ENCODE results near the gene WDR27.

Gene WDR27

DNA sequence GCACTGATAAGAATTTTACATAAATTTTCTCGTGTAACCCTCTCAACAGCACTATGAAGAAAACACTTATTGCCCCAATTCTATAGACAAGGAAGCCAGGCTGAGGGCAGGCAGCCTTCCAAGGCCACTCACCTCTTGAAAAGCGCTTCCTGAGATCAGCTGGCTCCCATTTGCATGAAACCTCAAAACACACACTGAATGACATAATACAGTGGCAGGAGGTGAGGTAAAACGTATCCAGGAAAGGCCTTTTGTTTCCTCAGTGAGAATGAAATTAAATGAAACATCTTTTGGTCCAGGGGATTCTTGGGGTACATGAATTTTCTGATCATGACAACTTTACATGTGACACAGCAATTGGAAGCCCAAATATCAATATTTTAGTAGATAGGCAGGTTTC lies 112.5 kb downstream of the WDR27 start:
- no peak overlapping the region for H3K4me3 ChIP-seq (replicated peaks in 1 of 2; ENCODE audit: low read depth in 2 of 2, low read length in 2 of 2)
- TF ChIP-seq CTCF (IDR thresholded peaks at IDR 0.05; ENCODE audit: low read depth, low read length) = no peak
- DNase-seq (ENCODE audit: low read depth in 2 of 2) = peak; percentile 15 to 19

- no peak for DNase-seq (ENCODE audit: low read depth in 2 of 2)
- TF ChIP-seq CTCF (IDR thresholded peaks at IDR 0.05; ENCODE audit: low read depth, low read length) = no peak
- no peak overlapping the region for H3K4me3 ChIP-seq (replicated peaks in 1 of 2; ENCODE audit: low read depth in 2 of 2, low read length in 2 of 2)
Observed at GRCh38 chr6:169587975-169588374, 113.9 kb downstream of the WDR27 start.

GRCh38 chr6:169583886-169584541 lies 117.8 kb downstream of the WDR27 start:
- H3K4me3 ChIP-seq (replicated peaks in 1 of 2; ENCODE audit: low read depth in 2 of 2, low read length in 2 of 2) = no peak overlapping the region
- no peak for DNase-seq (ENCODE audit: low read depth in 2 of 2)
- no peak for TF ChIP-seq CTCF (IDR thresholded peaks at IDR 0.05; ENCODE audit: low read depth, low read length)

DNA sequence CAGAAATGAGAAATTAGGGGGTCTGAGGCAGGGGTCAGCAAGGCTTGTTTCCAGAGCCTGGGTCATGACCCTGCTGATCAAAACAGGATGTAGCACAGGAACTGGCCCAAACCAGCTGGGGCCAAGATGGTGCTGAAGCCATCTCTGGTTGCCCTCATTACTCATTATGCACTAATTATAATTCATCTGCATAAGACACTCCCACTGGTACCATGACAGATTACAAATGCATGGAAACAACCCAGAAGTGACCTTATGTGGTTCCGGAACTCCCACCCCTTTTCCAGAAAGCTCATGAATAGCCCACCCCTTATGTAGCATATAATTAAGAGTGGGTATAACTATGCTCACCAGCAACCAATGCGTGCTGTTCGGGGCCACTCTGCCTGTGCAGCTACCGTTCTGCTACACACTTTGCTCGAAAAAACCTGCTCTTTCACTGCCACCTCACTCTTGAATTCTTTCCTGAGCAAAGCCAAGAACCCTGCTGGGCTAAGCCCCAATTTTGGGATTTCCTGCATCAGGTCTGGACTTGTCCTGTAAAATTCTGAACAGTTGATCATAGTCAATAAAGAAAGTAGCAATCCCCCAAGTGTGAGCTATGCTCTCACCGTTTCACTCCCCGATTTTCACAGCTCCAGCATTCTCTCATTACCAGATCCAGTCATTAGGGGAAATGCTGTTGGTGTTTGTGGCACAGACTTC lies 122.3 kb downstream of the WDR27 start:
- no peak for TF ChIP-seq CTCF (IDR thresholded peaks at IDR 0.05; ENCODE audit: low read depth, low read length)
- H3K4me3 ChIP-seq (replicated peaks in 1 of 2; ENCODE audit: low read depth in 2 of 2, low read length in 2 of 2) = no peak overlapping the region
- DNase-seq (ENCODE audit: low read depth in 2 of 2) = no peak

GRCh38 chr6:169577974-169578373 lies 123.9 kb downstream of the WDR27 start:
- TF ChIP-seq CTCF (IDR thresholded peaks at IDR 0.05; ENCODE audit: low read depth, low read length) = peak; percentile 8
- peak in 1 of 2 donors; percentile 13 for DNase-seq (ENCODE audit: low read depth in 2 of 2)
- H3K4me3 ChIP-seq (replicated peaks in 1 of 2; ENCODE audit: low read depth in 2 of 2, low read length in 2 of 2) = no peak overlapping the region

DNA sequence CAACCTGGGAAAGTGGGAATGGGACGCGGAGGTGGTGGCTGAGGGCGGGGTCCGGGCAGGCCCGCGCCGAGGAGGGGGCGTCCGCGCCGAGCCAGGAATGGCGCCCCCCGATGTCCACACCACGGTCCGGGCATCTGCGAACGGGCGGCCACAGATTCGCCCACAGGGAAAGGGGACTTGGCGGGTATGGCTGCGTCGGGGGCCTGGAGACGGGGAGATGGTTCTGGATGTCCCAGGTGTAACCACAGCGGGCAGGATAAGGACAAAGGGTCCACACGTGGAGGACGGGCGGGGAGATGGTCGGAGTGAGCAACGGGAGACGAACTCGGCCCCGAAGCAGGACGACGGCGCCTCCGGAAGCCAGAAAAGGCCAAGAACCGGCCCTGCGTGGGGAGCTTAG lies 124.6 kb downstream of the WDR27 start:
- no peak for TF ChIP-seq CTCF (IDR thresholded peaks at IDR 0.05; ENCODE audit: low read depth, low read length)
- DNase-seq (ENCODE audit: low read depth in 2 of 2) = no peak
- peak overlapping the region in 1 of 2 donors; percentile 25 for H3K4me3 ChIP-seq (replicated peaks in 1 of 2; ENCODE audit: low read depth in 2 of 2, low read length in 2 of 2)

All from cardiac fibroblast (primary cell).